ENCODE measurements around the gene MAP1S. TPM values are rescaled to one million over a fixed set of nuclear protein-coding genes. Genes with fewer than 3 reads are reported as not detected.

MAP1S gene, protein sequence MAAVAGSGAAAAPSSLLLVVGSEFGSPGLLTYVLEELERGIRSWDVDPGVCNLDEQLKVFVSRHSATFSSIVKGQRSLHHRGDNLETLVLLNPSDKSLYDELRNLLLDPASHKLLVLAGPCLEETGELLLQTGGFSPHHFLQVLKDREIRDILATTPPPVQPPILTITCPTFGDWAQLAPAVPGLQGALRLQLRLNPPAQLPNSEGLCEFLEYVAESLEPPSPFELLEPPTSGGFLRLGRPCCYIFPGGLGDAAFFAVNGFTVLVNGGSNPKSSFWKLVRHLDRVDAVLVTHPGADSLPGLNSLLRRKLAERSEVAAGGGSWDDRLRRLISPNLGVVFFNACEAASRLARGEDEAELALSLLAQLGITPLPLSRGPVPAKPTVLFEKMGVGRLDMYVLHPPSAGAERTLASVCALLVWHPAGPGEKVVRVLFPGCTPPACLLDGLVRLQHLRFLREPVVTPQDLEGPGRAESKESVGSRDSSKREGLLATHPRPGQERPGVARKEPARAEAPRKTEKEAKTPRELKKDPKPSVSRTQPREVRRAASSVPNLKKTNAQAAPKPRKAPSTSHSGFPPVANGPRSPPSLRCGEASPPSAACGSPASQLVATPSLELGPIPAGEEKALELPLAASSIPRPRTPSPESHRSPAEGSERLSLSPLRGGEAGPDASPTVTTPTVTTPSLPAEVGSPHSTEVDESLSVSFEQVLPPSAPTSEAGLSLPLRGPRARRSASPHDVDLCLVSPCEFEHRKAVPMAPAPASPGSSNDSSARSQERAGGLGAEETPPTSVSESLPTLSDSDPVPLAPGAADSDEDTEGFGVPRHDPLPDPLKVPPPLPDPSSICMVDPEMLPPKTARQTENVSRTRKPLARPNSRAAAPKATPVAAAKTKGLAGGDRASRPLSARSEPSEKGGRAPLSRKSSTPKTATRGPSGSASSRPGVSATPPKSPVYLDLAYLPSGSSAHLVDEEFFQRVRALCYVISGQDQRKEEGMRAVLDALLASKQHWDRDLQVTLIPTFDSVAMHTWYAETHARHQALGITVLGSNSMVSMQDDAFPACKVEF
- 9.4 and 23.3 TPM in 2 replicates for polyA plus RNA-seq (2014; cell fraction: cytosol; rRNA removed)
- 5.7 and 20.2 TPM in 2 replicates for polyA plus RNA-seq (2014; cell fraction: nucleus; rRNA removed)

DNA sequence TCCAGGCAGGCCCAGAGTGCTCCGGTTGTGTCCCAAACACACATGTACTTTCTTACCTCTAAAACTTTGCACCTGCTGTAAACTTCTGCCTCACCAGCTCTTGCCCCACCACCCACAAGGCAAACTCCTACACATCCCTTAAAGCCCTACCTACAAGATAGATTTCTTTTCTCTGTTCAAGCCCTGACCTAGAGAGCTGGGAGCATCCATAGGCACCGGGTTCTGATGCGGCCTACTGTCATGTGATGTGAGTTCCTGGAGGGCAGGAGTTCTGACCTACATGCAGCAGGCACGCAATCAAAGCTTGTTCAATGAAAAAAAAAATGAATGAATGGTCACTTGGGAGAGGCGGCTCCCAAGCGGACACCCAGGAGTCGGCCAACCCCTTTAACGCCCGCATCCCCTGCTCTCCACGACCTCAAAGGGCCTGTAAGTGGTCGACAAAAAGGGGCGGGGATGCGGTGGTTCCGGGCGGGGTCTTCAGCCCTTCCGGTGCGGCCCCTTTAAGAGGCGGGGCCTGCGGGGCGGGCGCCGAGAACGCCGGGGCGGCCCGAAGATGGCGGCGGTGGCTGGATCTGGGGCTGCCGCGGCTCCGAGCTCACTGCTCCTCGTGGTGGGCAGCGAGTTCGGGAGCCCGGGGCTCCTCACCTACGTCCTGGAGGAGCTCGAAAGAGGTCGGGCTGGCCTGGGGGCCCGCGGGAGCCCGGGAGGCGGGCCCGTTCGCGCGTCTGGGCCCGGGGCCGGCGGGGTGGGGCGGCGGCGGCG, at the start of gene MAP1S:
MAP1S (plus strand) TSS at position 534 of the 765 bp plus-strand sequence; CDS start at position 557, 23 bp downstream.
- peak; percentile 79 for DNase-seq (ENCODE audit: low spot score)

DNA sequence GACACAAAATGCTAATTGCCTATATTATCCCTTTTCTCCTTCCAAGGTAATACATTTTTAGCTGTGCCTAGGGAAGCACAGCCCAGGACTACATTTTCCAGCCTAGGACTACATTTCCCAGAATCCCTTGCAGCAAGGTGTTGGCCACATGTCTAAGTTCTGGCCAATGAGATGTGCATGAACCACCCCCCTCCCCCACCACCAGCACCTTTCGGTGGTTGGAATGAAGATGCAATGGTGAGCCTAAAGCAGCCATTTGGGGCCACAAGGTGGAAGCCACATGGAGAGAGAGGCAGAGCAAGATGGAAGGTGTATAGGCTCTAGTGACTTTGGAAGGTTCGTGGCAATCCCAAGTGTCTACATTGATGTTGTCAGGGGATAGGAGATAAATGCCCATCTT, 47.4 kb upstream of the MAP1S start:
- peak; percentile 47 for DNase-seq (ENCODE audit: low spot score)

DNA sequence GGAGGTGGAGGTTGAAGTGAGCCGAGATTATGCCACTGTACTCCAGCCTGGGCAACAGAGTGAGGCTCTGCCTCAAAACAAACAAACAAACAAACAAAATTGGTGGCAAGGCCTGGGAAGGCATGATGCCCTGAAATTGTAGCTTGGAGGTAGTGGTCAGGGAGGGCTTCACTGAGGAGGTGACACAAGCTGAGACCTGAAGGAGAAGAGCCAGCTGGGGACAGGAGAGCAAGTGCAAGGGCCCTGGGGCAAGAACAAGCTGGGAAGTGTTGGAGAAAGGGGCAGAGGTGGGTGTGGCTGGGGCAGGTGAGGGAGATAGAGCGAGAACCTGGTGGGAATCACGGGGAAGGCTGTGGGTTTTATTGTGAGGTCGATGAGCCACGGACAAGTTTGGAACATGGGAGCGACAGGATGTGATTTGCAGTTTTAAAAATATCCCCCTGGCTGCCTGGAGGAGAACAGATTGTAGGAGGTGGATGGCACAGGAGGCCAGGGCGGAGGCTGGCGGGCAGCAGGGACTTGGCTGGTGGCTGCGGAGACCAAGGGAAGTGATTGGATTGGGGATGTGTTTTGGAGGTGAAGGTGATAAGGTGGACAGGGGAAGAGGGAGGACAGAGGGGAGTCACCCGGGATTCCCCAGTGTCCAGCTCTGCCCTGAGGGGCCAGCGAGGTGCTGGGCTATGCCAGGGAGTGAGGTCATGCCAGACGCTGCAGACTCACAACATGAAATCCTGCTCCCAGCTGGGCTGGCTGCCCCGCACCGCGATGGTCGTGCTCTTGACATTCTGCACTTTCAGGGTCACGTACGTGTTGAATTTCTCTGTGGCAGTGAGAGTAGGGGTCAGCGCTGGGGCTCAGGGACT, 45.1 kb upstream of the MAP1S start:
- DNase-seq (ENCODE audit: low spot score), result no peak

DNA sequence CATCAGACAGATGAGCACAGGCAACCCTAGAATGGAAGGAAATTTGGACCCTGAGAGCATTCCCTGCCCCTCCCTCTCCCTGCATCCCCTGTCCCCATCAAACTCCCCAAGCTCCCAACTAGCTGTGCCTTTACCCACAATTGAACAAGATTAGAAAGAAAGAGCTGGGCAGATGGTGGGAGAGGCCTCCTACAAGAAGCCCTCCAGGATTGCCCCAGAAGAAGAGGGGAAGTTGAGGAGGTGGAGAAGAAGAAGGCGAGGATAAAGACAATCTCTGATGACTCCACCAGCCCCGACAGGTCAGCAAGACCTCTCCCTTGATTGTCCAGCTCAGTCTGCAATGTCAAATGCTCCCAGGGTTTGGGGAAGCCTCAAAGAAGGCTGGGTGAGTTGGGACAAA, 43.0 kb upstream of the MAP1S start:
- no peak for DNase-seq (ENCODE audit: low spot score)

DNA sequence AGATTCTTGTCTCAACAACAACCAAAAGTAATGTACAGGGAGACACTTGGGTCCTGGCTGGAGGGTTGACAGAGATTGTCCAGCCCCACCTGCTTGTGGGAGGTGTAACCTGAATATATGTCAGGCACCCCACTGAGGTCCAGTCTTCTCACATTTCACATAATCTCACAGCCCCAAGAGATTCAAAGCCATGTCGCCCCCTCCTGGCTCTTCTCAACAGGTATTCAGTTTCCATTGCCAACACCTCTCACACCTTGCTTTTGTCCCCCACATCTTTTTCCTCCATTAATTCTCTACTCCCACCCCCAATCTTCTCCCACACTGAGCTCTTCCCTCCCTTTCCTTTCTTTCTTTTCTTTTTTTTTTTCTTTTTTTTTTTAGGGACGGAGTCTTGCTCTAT, 42.3 kb upstream of the MAP1S start:
- no peak for DNase-seq (ENCODE audit: low spot score)

DNA sequence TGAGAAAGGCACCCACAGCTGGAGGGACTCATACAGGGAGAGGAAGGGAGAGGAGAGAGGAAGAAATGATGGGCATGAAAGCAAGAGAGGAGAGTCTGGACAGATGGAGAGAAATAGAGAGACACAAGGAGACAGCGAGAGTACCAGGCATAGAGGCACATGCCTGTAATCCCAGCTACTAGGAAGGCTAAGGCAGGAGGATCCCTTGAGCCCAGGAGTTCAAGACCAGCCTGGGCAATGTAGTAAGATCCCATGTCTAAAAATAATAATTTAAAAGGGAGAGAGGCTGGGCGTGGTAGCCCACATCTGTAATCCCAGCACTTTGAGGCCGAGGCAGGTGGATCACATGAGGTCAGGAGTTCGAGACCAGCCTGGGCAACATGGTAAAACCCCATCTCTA, 40.4 kb upstream of the MAP1S start:
- DNase-seq (ENCODE audit: low spot score), result no peak

DNA sequence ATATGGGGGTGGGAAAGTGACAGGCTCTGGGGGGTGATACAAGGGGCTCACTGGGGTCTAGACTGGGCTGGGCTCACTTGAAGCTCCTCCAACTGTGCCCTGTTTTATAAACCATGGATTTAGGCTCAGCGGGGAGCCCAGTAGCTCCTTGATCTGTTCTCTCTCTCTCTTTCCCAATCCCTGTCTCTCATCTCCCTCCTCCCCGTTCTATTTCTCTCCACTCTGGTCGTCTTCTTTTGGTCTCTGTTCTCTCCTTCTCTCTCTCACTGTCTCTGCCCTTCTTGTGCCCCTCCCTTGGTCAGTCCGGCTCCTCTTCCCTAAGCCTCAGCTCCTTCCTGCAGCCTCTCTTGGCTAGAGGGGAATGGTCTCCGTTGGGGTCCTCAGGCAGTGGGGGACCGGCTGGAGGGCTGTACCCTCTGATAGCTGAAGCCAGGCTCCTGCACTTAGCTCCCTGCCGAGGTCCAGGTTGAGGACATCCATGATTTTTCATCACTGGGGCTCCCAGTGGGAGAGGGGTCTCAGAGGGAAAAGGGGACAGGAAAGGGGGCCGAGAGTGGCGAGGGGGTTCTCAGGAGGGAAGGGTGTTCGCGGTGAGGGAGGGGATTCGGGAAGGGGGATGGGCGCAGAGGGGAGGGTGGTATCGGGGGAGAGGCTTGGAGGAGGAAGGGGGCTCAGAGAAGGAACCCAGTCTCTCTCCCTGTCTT, 39.6 kb upstream of the MAP1S start:
- no peak for DNase-seq (ENCODE audit: low spot score)

DNA sequence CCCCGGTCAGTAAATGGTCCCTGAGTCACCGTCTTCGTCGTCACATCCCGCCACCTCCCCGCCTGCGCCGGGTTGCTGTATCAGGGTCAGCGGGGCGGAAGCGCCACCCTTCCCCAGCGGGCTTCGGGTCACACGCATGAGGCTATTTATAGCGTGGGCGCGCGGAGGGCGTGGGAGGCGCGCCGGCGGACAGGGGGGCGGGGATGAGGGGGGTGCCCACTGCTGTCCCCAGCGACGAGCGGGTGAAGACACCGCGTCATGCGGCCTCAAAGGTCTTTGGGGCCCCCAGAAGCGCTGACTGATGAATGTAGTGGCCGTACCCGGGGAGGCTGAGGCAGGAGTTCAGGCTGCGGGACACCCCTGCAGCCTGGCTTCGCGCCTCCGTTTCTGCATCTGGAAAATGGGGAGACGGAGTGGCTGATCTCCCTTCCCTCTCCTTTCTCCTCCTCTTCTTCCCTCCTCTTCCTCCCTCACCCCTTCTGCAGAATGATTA, 39.0 kb upstream of the MAP1S start:
- no peak for DNase-seq (ENCODE audit: low spot score)

DNA sequence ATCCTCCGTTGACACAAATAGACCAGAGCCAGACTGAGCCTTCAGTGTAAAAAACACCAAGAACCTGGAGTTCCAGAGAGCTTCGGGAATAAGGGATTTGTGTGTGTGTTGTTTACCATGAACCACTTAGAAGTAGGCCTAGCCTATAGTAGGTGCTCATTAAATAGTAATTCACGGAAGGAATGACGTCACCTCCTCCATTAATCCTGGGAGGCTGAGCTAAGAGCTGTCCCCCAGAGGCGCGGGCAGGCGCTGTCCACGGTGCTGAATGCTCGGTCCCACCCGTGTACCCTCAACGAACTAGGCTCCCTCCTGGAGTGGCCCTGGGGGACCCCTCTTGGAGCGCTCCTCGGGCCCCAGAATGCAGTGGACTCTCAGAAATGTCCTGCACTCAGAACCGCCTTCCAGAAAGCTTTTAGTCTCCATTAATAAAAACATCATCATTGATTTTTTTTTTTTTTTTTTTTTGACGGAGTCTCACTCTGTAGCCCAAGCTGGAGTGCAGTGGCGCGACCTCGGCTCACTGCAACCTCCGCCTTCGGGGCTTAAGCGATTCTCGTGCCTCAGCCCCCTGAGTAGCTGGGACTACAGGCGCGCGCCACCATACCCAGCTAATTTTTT, 37.7 kb upstream of the MAP1S start:
- no peak for DNase-seq (ENCODE audit: low spot score)

DNA sequence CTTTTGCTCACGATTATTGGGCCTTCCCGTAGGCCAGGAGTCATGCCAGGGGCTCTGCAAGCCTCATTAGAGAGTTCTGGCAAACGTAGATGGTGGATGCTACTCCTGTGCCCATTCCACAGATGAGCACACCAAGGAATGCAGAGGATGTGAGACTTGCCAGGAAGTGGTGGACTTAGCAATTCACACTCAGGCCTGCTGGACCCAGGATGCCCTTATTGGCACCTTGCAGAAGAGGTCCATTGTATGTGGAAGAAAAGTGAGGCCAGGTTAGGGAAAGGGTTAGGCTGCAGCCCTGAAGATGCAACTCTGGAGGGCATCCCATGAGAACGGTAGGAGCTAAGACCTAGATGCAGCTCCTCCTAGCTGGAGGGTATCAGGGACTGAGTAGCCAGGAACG, 37.0 kb upstream of the MAP1S start:
- no peak for DNase-seq (ENCODE audit: low spot score)

DNA sequence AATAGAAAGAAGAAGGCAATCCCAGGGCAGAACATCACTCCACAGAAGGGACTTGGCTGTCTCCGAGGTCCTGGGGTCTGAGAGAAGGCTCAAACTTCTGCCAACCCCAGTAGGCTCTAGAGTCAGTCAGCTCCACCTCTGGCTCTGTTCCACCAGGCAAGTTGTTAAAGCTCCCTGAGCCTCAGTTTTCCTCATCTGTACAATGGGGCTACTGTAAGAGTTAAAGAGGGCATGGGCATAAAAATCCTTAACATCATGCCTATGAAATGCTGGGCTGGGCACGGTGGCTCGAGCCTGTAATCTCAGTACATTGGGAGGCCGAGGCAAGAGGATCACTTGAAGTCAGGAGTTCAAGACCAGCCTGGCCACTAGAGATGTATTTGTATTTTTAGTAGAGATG, 36.2 kb upstream of the MAP1S start:
- DNase-seq (ENCODE audit: low spot score), result no peak

DNA sequence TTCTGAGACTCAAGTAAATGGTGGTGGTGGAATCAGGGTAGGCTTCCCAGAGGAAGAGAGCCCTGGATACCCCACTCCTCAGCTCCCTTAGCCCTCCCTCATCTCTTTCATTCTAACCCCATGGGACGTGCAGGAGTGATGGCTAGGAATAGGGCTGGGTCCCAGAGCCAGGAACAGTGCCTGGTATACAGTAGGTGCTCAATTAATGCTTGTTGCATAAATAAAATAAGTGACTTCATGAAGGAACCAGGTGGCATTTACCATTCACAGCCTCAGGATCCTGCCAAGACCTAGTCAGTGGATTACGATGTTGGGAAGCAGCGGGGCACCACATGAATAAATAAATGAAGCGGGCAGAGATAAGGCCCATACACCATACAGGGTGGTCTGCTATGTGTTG, 35.0 kb upstream of the MAP1S start:
- no peak for DNase-seq (ENCODE audit: low spot score)

DNA sequence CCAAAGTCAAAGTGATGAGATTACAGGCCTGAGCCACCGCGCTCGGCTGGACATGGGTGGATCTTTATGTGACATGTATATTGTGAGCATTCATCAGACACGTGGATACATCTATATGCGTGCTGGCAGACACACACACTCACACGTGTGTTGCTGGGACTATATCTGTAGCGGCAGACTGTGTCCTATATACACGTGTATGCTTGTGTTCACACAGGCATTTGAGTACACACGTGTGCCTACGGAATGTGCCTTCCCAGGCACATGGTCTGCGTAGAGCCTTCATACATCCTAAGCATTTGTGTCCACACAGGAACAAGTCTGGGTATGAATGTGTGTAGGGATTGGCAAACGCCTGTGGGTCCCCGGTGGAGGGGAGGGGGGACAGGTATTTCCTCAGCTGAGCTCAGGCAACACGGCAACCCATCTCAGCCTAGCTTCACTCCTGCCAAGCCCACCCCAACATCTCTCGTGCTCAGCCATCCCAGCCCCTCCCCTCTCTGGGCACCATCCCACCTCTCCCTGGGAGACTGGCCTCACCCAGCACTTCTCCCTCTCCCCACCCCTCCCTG, 33.7 kb upstream of the MAP1S start:
- DNase-seq (ENCODE audit: low spot score), result no peak

DNA sequence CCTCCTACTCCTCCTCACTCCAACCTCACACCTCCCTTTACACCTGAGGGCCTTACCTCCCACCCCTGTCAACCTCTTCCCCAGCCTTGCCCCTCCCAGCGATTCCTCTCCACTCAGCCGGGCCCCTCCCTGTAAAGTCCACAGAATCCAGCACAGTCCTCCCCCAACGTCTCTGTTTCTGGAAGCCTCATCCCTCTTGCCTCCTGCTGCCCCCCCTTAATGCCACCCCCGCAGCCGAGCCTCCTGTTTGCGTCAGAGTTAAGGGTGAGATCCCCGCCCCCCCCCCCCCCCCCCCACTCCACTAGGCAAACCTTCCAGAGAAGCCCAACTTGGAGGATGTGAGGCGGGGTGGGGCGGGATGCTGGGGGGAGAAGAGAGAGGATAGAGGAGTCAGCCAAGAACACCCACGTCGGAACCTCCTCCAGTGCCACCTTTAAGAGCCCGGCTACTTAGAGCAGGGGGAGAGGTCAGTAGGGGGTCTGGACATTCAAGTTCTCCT, 33.2 kb upstream of the MAP1S start:
- DNase-seq (ENCODE audit: low spot score), result no peak

DNA sequence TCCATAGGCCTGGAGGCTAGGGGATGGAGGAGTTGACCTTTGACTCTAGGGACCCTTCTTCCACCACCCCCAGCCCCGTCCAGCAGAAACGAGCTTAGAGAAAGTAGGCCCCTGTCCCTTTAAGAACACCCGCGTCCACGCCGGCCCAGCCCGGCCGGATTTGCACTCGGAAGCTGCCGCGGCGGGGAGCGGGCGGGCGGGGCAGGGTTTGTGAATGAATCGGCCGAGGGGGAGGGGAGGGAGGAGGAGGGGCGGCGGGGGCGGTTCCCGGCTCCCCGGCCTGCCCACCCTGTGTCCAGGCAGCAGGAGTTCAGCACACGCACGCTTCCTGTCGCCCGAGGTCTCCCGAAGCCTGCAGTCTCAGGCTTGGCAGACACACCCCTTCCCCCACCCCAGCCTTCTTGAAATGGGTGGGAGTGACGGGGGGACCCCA, 32.7 kb upstream of the MAP1S start:
- peak; percentile 48 for DNase-seq (ENCODE audit: low spot score)

DNA sequence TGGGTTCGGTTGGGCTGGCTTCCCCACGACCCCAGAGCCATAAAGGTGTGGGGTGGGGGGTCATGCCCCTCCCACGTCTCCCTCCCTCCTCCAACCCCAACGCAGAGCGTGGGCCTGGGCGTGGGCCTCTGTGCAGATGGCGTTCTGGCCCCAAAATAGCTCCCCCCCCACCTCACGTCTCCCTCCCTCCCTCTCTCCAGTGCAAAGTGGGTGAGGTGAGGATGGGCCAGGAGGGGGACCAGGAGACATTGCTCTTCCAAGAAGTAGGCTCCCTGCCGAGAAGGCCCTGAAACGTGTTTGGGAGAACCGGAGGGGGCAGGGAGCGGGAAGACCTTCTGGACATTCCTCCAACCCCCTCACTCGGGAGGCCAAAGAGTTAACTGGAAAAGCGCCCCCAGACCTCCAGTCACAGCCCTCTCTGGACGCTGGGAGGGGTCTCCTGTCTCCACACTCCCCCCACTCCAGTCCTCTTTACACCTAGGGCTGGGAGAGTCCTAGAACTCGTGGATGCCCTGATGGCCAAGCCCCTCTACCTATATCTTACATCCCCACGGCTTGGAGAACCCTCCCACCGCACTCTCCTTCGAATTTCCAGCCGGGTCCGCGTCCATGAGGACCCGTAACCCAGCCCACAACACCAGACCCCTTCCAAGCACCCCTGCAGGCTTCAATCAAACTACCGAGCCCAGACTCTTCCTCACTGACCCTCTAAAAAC, 32.0 kb upstream of the MAP1S start:
- DNase-seq (ENCODE audit: low spot score), result no peak

DNA sequence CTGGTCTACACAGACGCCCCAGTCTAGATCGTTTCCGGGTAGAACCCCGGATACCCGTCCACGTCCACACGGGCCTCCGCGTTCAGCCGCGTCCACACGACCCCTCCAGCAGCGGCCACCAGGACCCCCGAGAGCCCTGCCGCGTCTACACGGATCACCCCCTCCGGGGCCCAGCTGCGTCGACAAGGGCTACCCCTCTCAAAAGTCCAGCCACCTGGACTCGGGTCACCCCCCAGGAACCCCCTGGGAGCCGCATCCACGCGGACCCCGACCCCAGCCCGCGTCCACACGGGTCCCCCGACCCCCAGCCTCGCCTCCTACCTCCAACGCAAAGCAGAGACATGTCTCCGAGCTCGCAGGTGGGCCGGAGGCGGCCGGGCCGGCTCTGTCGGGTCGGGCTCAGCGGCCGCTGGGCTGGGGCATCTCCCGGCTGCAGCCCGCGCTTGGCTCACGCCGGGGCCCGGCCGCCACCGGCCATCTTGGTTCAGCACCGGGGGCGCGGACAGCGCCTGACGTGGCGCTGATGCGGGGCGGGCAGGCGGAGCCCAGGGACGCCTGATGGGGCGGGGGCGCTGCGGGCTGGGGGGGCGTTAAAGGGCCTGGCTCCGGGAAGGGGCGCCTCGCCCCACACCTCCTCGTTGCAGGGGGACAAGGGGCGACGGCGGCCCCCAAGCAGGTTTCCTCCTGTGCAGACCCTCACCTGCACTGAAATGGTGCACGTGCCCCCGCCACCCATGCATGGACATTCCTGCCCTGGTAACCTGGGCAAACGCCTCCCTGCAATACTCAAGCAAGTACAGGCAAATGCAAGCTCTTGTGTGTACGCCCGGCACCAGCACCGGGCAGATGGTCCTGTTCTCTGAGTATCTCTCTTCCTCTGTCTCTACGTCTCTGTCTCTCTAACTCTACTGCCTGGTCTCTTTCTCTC, 31.2 kb upstream of the MAP1S start, which contains the start of gene UNC13A:
UNC13A (minus strand) TSS at position 498 of the 928 bp plus-strand sequence; CDS start at position 343, 155 bp downstream.
- DNase-seq (ENCODE audit: low spot score), result peak; percentile 42

All from SK-N-DZ (cell line).